Activated CD4-positive, CD25-positive, alpha-beta regulatory T cell treated with anti-CD3 and anti-CD28 coated beads, Interleukin-2, amount 50 U/mL, for 72 hours (primary cell): ENCODE measurements around the gene USF3.
A peak's percentile ranks its signal among the peaks of the same experiment; 100 is the strongest.

ENCODE experiments used
- DNase-seq: peaks from one replicate; pipeline ENCODE4 v3.0.0; 2021

The USF3 gene, protein sequence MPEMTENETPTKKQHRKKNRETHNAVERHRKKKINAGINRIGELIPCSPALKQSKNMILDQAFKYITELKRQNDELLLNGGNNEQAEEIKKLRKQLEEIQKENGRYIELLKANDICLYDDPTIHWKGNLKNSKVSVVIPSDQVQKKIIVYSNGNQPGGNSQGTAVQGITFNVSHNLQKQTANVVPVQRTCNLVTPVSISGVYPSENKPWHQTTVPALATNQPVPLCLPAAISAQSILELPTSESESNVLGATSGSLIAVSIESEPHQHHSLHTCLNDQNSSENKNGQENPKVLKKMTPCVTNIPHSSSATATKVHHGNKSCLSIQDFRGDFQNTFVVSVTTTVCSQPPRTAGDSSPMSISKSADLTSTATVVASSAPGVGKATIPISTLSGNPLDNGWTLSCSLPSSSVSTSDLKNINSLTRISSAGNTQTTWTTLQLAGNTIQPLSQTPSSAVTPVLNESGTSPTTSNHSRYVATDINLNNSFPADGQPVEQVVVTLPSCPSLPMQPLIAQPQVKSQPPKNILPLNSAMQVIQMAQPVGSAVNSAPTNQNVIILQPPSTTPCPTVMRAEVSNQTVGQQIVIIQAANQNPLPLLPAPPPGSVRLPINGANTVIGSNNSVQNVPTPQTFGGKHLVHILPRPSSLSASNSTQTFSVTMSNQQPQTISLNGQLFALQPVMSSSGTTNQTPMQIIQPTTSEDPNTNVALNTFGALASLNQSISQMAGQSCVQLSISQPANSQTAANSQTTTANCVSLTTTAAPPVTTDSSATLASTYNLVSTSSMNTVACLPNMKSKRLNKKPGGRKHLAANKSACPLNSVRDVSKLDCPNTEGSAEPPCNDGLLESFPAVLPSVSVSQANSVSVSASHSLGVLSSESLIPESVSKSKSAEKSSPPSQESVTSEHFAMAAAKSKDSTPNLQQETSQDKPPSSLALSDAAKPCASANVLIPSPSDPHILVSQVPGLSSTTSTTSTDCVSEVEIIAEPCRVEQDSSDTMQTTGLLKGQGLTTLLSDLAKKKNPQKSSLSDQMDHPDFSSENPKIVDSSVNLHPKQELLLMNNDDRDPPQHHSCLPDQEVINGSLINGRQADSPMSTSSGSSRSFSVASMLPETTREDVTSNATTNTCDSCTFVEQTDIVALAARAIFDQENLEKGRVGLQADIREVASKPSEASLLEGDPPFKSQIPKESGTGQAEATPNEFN (N-terminal part only)

DNA sequence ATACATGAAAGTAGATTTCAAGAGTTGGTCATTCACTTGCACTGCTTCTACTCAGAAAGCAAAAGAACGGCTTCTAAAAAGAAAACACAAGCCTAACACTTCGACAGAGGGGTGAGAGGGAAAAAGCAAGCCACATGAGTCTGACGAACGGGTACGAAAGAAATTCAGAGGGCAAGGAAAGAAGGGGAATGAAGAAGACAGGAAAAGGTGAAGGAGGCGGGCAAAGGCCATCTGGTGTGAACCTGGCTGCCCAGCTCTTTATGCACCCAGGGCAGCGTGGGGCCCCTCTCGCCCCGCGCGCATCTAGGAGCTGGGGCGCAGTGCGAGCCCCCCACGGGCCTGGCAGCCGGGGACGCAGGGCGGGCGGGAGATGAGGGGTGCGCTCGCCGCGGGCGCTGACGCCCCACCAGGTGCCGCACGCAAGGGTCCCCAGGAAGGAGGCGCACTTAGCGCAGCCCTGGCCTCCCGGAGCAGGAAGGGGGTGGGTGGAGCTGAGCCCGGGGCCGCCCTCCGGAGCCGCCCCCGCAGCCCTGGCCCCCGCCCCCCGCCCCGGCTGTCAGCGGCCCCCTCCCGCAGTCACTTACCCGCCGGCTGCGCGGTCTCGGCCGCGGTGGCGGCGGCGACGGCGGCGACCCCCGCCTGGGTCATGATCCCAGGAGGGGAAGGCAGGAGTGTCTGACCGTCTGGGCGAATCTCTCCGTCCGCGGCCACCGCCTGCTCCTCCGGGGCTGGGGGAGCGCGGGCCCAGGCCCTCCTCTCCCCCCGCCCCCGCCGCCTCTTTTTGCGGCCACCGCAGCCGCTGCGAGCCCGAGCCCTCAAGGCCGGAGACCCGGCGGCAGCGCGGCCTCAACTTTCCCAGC, at the start of gene USF3:
TSS of gene USF3 (minus strand) at position 857 of the 860 bp plus-strand sequence. CDS start 21,764 bp downstream, outside the sequence.
- DNase-seq = peak; percentile 76

DNA sequence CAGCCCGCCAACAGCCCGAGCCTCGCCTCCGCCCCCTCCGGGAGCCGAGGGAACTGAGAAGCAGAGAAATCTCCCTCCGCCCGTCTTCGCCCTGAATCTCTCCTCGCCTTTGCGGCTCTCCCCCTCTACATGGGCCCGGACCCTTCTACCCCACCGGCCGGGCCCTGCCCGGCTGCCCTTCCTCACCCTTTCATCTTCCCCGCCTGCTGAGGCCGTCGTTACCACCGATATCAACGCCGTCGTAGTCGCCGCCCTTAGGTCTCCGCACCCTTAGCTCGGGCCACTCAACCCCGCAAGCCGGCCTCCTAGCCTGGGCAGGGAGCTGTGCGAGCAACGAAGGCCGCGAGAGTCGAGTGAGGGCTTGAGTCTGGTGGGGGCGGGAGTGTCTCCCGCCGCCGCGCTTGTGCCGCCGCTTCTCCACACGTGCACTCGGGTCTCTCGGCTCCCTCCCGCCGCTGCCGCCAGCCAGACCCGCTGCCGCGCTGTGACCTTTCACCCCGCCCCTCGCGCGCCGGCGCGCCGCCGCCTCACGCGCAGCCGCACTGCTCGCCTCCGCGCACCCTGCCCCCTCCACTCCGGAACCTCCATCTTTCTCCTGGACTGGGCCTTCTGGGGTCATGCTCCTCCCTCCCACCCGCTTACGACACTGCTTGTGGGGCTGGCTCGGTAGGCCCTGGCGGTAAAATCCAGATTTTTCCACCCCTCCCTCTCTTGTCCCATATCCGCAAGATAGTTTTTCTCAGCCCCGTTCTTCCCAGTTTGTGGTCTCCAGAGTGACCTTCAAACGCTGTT, 49.5 kb upstream of the USF3 start, which contains the start of gene NAA50:
TSS of gene NAA50 (minus strand) at position 494 of the 792 bp plus-strand sequence. CDS start at position 194, 300 bp downstream.
- peak; percentile 87 for DNase-seq

DNA sequence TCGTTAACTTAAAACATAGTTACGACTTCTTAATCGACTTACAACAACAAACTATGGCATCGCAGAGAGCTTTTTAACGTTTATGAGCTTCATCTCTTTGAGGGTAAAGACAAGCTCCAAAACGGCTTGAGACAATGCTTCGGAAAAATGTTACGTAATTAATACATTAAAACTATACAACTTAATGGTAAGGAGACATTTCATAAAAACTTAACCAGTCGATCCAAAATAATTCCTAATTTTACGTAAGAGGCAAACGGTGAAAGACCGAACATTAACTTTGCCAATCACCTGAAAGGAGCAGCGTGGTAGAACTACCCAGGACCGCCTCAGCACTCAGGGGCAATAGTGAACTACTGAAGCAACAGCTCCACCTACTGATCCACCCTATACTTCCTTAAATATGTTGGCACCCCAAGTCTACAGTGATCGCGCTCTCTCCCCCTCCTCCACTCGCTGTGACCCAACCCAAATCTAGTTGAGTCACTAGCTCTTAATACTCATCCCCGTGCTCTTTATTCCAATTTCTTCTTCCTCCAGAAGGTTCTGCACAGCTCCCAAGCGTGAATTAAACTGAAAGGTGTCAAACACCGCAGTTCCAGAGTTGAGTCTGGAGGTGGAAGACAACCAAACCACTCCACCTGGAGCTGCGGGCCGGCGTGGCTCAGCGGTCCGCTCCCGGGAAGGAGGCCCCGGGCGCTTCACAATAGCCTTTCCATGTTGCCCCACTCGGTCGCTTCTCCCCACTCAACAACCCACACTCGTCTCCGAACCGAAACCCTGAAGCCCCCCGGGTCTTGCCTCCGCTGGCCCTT, 48.7 kb upstream of the USF3 start:
- peak; percentile 59 for DNase-seq

DNA sequence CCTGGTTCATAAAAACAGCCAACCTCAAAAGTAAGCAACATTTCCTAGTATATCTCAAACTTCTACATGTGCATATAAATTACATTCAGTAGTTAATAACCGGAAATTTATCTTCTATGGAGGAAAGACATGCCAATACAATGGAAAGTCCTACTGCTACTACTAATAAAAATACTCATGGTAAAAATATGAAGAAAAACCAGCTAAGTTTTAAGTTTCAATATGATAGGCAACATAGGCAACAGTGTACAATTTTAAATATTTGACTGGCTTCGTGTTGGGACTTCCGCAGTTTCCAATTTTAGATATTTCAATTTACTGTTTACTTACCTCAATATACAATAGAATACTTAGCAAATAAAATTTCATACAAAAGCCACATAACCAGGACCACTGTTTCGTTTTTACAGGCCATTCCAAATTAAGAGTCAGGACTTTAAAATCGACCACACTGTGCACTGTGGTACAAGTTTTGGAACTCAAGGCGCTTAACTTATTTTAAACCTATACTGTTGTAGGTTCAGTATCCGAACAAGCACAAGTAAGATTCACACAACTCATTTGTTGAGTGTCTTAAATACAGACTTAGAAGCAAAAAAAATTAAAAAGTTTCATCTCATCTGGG, 46.7 kb upstream of the USF3 start:
- no peak for DNase-seq

- DNase-seq = no peak
These were observed 45.2 kb upstream of the USF3 start for GRCh38 chr3:113741620-113742019.

GRCh38 chr3:113741086-113741485, 44.6 kb upstream of the USF3 start:
- no peak for DNase-seq

DNA sequence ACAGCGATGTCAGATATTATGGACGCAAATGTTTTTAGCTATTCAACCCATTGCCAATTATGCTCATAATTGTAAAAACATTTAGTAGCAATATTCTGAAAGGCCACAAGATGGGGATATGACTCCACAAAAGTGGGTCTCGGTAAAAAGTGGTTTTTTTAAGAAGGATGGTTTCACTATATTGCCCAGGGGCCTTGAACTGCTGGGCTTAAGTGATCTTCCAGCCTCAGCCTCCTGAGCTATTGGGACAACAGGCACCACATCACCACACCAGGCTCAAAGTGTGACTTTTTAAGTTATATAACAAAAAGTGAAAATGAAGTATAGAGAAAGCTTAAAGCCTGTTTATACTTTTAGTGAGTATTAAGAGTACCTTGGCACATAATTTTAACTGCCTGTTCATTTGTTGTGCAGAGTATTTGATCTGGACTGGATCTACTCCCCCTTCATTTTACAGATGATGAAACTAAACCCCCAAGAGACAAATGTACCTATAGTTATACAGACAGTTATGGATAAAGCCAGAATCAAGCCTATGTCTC, 40.2 kb upstream of the USF3 start:
- DNase-seq = no peak

DNA sequence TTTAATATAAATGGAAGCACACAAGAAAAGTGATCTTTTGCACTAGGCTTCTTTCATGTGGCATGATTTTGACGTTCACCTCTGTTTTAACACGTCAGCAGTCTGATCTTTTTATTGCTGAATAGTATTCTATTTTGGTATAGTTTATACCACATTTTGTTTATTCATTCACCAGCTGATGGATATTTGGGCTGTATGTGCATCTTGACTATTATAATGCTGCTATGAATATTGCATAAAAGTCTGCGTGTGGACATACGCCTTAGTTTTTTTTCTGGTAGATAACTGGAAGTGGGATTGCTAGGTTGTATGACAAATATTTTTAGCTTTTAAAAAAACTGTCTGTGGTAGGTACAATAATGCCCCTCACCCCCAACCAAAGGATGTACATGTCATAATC, 35.3 kb upstream of the USF3 start:
- DNase-seq = no peak

DNA sequence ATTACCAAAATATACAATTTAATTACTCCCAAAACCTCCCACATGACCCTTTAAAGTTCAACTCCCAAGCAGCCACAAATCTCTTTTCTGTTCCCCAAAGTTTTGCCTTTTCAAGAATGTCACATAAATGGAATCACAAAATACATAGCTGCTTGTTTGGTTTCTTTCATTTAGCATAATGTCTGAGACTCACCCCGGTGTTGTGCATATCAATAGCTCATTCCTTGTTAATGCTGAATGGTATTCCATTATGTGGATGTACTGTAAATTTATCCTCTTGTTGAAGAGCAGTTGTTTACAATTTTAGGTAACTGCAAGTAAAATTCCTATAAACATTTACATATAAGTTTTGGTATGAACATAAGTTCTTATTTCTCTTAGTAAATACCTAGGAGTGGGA, 34.1 kb upstream of the USF3 start:
- DNase-seq = no peak

- DNase-seq = no peak
These were observed 32.2 kb upstream of the USF3 start for GRCh38 chr3:113728661-113729060.

GRCh38 chr3:113721636-113722035, 25.2 kb upstream of the USF3 start:
- DNase-seq = no peak

DNA sequence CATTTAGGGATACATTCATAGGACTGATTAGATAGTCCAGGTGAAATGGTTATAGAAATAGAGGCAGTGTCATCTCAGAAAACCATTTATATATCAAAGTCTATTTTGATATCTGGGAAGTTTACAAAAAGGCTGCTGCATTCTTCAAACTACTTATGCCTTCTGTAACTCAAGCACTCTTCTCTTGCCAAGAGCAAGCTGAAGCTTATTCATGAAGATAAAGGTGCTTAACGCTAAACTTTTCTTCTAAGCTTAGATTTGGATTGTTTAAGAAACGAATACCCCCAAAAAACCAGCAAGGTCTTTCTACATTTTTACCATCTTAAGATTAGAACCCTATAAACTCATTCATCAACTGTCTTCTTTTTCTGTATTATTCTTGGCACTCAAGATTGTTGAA, 23.3 kb upstream of the USF3 start:
- no peak for DNase-seq

GRCh38 chr3:113719294-113719693, 22.9 kb upstream of the USF3 start:
- no peak for DNase-seq

DNA sequence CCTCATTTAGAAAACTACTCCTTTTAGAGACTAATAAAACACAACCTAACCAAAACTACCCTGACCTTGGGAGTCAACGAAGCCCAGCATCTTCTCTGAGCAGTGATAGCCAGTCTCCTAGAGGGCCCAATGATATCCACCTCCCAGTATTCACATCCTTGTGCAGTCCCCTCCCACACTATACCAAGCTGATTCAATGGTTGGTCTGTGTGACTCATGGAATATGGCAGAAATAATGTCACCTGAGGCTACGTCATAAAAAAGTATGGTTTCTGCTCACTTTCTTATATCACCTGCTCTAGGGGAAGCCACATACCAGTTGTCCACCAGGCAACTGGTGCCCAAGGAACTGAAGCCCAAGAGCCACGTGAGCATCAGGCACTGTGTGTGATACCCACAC, 21.4 kb upstream of the USF3 start:
- DNase-seq = no peak

- no peak for DNase-seq
These were observed 20.9 kb upstream of the USF3 start for GRCh38 chr3:113717308-113717707.

- DNase-seq = no peak
These were observed 18.3 kb upstream of the USF3 start for GRCh38 chr3:113714702-113715101.

- no peak for DNase-seq
These were observed 15.7 kb upstream of the USF3 start for GRCh38 chr3:113712129-113712528.

GRCh38 chr3:113707835-113708234, 11.4 kb upstream of the USF3 start:
- no peak for DNase-seq

DNA sequence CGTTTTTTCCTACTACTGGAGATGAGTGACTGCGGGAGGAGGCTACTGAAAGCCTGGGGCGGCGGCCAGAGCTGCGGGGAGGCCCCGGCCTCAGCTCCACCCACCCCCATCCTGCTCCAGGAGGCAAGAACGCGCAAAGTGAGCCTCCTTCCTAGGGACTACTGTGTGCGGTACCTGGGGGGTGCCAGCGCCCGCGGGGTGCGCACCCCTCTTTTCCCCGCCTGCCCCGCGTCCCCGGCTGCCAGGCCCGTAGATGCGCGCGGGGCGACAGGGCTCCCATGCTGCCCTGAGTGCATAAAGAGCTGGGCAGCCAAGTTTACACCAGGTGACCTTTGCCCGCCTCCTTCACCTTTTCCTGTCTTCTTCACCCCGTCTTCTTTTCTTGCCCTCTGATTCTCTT, 2.5 kb upstream of the USF3 start:
- DNase-seq = no peak
